Keratinocyte (primary cell): ENCODE measurements around the gene RHOJ.

Experiments
- CTCF ChIP-seq, 3 experiments: IDR thresholded peaks in 1 of 3; conservative IDR thresholded peaks in 1 of 3; optimal IDR thresholded peaks in 1 of 3; 2 replicates in 2 of 3; 3 replicates in 1 of 3; pipeline versions ENCODE3 to v1.5.1; 2011; ENCODE audit warnings: low read length in 3 of 3, mild to moderate bottlenecking in 3 of 3, moderate library complexity in 2 of 3, control low read depth in 1 of 3, inconsistent platforms in 1 of 3; ENCODE audit not compliant: insufficient read depth in 2 of 3; ENCODE audit errors: extremely low read depth in 1 of 3
- EZH2 ChIP-seq: IDR thresholded peaks from one replicate; pipeline ENCODE4 v1.6.1; 2012; ENCODE audit warnings: inconsistent platforms, mild to moderate bottlenecking, low read length, moderate library complexity

- TF ChIP-seq CTCF (optimal IDR thresholded peaks at IDR 0.05 in 1 of 3, IDR thresholded peaks at IDR 0.05 in 1 of 3, conservative IDR thresholded peaks at IDR 0.05 in 1 of 3; ENCODE audit: extremely low read depth in 1 of 3, insufficient read depth in 2 of 3, low read length in 3 of 3) (no peak), EZH2 (no peak)
Measured at GRCh38 chr14:63290741-63291430, 86.6 kb downstream of the RHOJ start.
